ENCODE data around the gene RAPGEF2.
"Not testable (repeated sequence)": the region's sequence is repeated elsewhere in the genome, so short reads cannot be mapped to it uniquely, and the experiment has no call there.

RAPGEF2 gene

DNA sequence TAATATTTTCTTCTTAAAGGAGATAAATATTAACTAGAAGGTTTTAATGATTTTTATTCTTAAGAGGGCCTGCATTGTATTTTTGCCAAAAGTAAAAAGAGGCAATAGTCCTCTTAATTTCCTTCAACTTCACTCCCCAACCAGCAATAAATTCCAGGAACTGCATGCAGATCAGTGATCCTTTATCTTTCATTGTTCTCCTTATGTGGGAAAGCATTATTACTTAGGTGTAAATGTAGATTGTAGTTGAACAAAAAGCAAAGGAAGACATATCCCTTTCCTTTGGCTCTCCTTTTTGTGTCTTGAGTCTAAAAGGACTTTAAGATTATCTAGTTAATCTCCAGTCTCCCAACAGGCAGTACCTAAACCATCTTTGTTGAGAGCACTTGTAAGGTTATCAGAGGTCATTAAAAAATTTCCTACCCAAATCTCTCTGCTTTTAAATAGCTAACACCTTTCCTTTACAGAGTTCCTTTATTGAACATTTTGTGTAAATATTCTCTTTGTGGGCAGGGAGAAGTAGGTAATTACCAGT lies 55.3 kb downstream of the RAPGEF2 start:
- no peaks in the 10 kb centered on the region for H3K9me3 ChIP-seq (ENCODE audit: control insufficient read depth, insufficient read depth, low read length)
- H3K27ac ChIP-seq (ENCODE audit: low read length), result no peak overlapping the region
- DNase-seq (ENCODE audit: low read depth, low spot score), result no peak
- no peaks in the 10 kb centered on the region for H3K36me3 ChIP-seq (ENCODE audit: control insufficient read depth, insufficient read depth, low read length)
- no peaks in the 10 kb centered on the region for H3K27me3 ChIP-seq (ENCODE audit: control insufficient read depth, insufficient read depth, low read length)
- H3K4me3 ChIP-seq (ENCODE audit: low read length), result no peak overlapping the region
- H3K4me1 ChIP-seq (ENCODE audit: control insufficient read depth, insufficient read depth, low read length), result no peaks in the 10 kb centered on the region

GRCh38 chr4:159158985-159159384 lies 56.1 kb downstream of the RAPGEF2 start:
- no peak overlapping the region for H3K27ac ChIP-seq (ENCODE audit: low read length)
- no peaks in the 10 kb centered on the region for H3K9me3 ChIP-seq (ENCODE audit: control insufficient read depth, insufficient read depth, low read length)
- DNase-seq (ENCODE audit: low read depth, low spot score), result no peak
- H3K4me1 ChIP-seq (ENCODE audit: control insufficient read depth, insufficient read depth, low read length), result no peaks in the 10 kb centered on the region
- no peak overlapping the region for H3K4me3 ChIP-seq (ENCODE audit: low read length)
- no peaks in the 10 kb centered on the region for H3K36me3 ChIP-seq (ENCODE audit: control insufficient read depth, insufficient read depth, low read length)
- H3K27me3 ChIP-seq (ENCODE audit: control insufficient read depth, insufficient read depth, low read length), result no peaks in the 10 kb centered on the region
- no CpG with 5 or more reads among the region's 5 CpGs for WGBS (ENCODE audit: insufficient coverage, insufficient read length)

GRCh38 chr4:159159611-159160010 lies 56.7 kb downstream of the RAPGEF2 start:
- H3K4me3 ChIP-seq (ENCODE audit: low read length), result no peak overlapping the region
- no peaks in the 10 kb centered on the region for H3K27me3 ChIP-seq (ENCODE audit: control insufficient read depth, insufficient read depth, low read length)
- no peaks in the 10 kb centered on the region for H3K36me3 ChIP-seq (ENCODE audit: control insufficient read depth, insufficient read depth, low read length)
- H3K27ac ChIP-seq (ENCODE audit: low read length), result no peak overlapping the region
- DNase-seq (ENCODE audit: low read depth, low spot score), result no peak
- no peaks in the 10 kb centered on the region for H3K9me3 ChIP-seq (ENCODE audit: control insufficient read depth, insufficient read depth, low read length)
- no CpG with 5 or more reads among the region's 2 CpGs for WGBS (ENCODE audit: insufficient coverage, insufficient read length)
- no peaks in the 10 kb centered on the region for H3K4me1 ChIP-seq (ENCODE audit: control insufficient read depth, insufficient read depth, low read length)

DNA sequence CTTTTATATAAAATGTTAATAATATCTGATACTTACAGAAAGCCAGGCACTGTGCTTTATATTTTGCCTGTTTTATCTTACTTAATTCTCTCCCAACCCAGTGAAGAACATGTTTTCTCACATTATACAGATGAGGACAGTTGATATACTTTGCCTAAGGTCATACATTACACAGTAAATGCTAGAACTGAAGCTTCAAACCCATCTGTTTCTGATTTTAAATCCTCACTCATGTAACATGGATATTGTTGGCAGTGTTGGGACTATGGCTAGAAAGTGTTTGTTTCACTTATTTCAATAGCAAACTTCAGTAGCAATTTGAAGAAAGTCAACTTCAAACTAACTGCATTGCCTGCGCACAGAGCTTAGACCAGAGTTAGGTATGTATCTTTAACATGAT lies 57.4 kb downstream of the RAPGEF2 start:
- WGBS (ENCODE audit: insufficient coverage, insufficient read length), result no CpG with 5 or more reads among the region's 1 CpG
- no peaks in the 10 kb centered on the region for H3K9me3 ChIP-seq (ENCODE audit: control insufficient read depth, insufficient read depth, low read length)
- no peak overlapping the region for H3K4me3 ChIP-seq (ENCODE audit: low read length)
- no peak overlapping the region for H3K27ac ChIP-seq (ENCODE audit: low read length)
- H3K4me1 ChIP-seq (ENCODE audit: control insufficient read depth, insufficient read depth, low read length), result no peaks in the 10 kb centered on the region
- no peaks in the 10 kb centered on the region for H3K27me3 ChIP-seq (ENCODE audit: control insufficient read depth, insufficient read depth, low read length)
- no peaks in the 10 kb centered on the region for H3K36me3 ChIP-seq (ENCODE audit: control insufficient read depth, insufficient read depth, low read length)
- DNase-seq (ENCODE audit: low read depth, low spot score), result no peak

GRCh38 chr4:159161436-159161835 lies 58.6 kb downstream of the RAPGEF2 start:
- H3K27me3 ChIP-seq (ENCODE audit: control insufficient read depth, insufficient read depth, low read length); H3K9me3 ChIP-seq (ENCODE audit: control insufficient read depth, insufficient read depth, low read length); H3K36me3 ChIP-seq (ENCODE audit: control insufficient read depth, insufficient read depth, low read length); H3K4me3 ChIP-seq (ENCODE audit: low read length); DNase-seq (ENCODE audit: low read depth, low spot score); H3K27ac ChIP-seq (ENCODE audit: low read length); H3K4me1 ChIP-seq (ENCODE audit: control insufficient read depth, insufficient read depth, low read length): not testable (repeated sequence)
- no CpG with 5 or more reads among the region's 3 CpGs for WGBS (ENCODE audit: insufficient coverage, insufficient read length)

DNA sequence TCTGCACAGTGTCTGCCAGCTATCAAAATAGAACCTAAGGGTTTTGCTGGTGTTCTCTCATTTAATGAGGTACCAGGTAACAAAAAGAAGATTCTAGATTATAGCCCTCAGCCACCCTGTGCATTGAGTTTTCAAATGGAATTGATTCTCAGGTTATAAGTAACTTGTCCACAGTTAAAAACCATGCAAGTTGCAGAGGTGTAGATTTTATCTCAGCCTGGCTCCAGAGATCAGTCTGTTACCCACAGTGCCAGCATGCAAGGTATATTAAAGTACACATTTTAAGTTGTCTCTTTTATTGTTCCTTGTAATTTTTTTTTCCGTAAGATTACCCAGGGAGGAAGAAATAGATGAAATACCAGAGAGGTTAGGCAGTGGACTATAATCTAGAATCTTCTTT lies 59.7 kb downstream of the RAPGEF2 start:
- no peak for DNase-seq (ENCODE audit: low read depth, low spot score)
- Histone ChIP-seq H3K36me3 (ENCODE audit: control insufficient read depth, insufficient read depth, low read length) (no peaks in the 10 kb centered on the region), H3K27ac (ENCODE audit: low read length) (no peak overlapping the region), H3K9me3 (ENCODE audit: control insufficient read depth, insufficient read depth, low read length) (no peaks in the 10 kb centered on the region), H3K4me3 (ENCODE audit: low read length) (no peak overlapping the region), H3K27me3 (ENCODE audit: control insufficient read depth, insufficient read depth, low read length) (no peaks in the 10 kb centered on the region), H3K4me1 (ENCODE audit: control insufficient read depth, insufficient read depth, low read length) (no peaks in the 10 kb centered on the region)
- WGBS (ENCODE audit: insufficient coverage, insufficient read length), result no CpG with 5 or more reads among the region's 1 CpG

GRCh38 chr4:159163521-159163920 lies 60.6 kb downstream of the RAPGEF2 start:
- Histone ChIP-seq H3K27me3 (ENCODE audit: control insufficient read depth, insufficient read depth, low read length) (no peaks in the 10 kb centered on the region), H3K36me3 (ENCODE audit: control insufficient read depth, insufficient read depth, low read length) (no peaks in the 10 kb centered on the region), H3K9me3 (ENCODE audit: control insufficient read depth, insufficient read depth, low read length) (no peaks in the 10 kb centered on the region), H3K4me1 (ENCODE audit: control insufficient read depth, insufficient read depth, low read length) (no peaks in the 10 kb centered on the region), H3K4me3 (ENCODE audit: low read length) (no peak overlapping the region), H3K27ac (ENCODE audit: low read length) (no peak overlapping the region)
- DNase-seq (ENCODE audit: low read depth, low spot score), result no peak

GRCh38 chr4:159169404-159170302 lies 66.8 kb downstream of the RAPGEF2 start:
- H3K9me3 ChIP-seq (ENCODE audit: control insufficient read depth, insufficient read depth, low read length), result no peaks in the 10 kb centered on the region

GRCh38 chr4:159171287-159171686 lies 68.4 kb downstream of the RAPGEF2 start:
- peaks cover 6% of the 10 kb centered on the region; the same call in 1 of the 2 replicates for H3K4me1 ChIP-seq (ENCODE audit: control insufficient read depth, insufficient read depth, low read length)
- no peaks in the 10 kb centered on the region for H3K36me3 ChIP-seq (ENCODE audit: control insufficient read depth, insufficient read depth, low read length)
- no peak overlapping the region for H3K4me3 ChIP-seq (ENCODE audit: low read length)
- H3K27me3 ChIP-seq (ENCODE audit: control insufficient read depth, insufficient read depth, low read length), result no peaks in the 10 kb centered on the region
- WGBS (ENCODE audit: insufficient coverage, insufficient read length), result no CpG with 5 or more reads among the region's 4 CpGs
- no peak overlapping the region for H3K27ac ChIP-seq (ENCODE audit: low read length)
- no peaks in the 10 kb centered on the region for H3K9me3 ChIP-seq (ENCODE audit: control insufficient read depth, insufficient read depth, low read length)
- no peak for DNase-seq (ENCODE audit: low read depth, low spot score)

More at GRCh38 chr4:159169404-159170302, 66.8 kb downstream of the RAPGEF2 start:
- Histone ChIP-seq H3K36me3 (ENCODE audit: control insufficient read depth, insufficient read depth, low read length) (no peaks in the 10 kb centered on the region), H3K27ac (ENCODE audit: low read length) (no peak overlapping the region), H3K4me1 (ENCODE audit: control insufficient read depth, insufficient read depth, low read length) (no peaks in the 10 kb centered on the region), H3K27me3 (ENCODE audit: control insufficient read depth, insufficient read depth, low read length) (no peaks in the 10 kb centered on the region), H3K4me3 (ENCODE audit: low read length) (no peak overlapping the region)
- no CpG with 5 or more reads among the region's 5 CpGs for WGBS (ENCODE audit: insufficient coverage, insufficient read length)
- no peak for DNase-seq (ENCODE audit: low read depth, low spot score)

- peaks cover 6% of the 10 kb centered on the region; the same call in 1 of the 2 replicates for H3K4me1 ChIP-seq (ENCODE audit: control insufficient read depth, insufficient read depth, low read length)
- no peaks in the 10 kb centered on the region for H3K27me3 ChIP-seq (ENCODE audit: control insufficient read depth, insufficient read depth, low read length)
- H3K27ac ChIP-seq (ENCODE audit: low read length), result no peak overlapping the region
- no peaks in the 10 kb centered on the region for H3K36me3 ChIP-seq (ENCODE audit: control insufficient read depth, insufficient read depth, low read length)
- no peak overlapping the region for H3K4me3 ChIP-seq (ENCODE audit: low read length)
- no CpG with 5 or more reads among the region's 4 CpGs for WGBS (ENCODE audit: insufficient coverage, insufficient read length)
- DNase-seq (ENCODE audit: low read depth, low spot score), result no peak
- H3K9me3 ChIP-seq (ENCODE audit: control insufficient read depth, insufficient read depth, low read length), result no peaks in the 10 kb centered on the region
These were observed 71.0 kb downstream of the RAPGEF2 start for GRCh38 chr4:159173886-159174285.

- no peaks in the 10 kb centered on the region for H3K27me3 ChIP-seq (ENCODE audit: control insufficient read depth, insufficient read depth, low read length)
- H3K9me3 ChIP-seq (ENCODE audit: control insufficient read depth, insufficient read depth, low read length), result no peaks in the 10 kb centered on the region
- H3K27ac ChIP-seq (ENCODE audit: low read length), result no peak overlapping the region
- no peaks in the 10 kb centered on the region for H3K36me3 ChIP-seq (ENCODE audit: control insufficient read depth, insufficient read depth, low read length)
- no peak for DNase-seq (ENCODE audit: low read depth, low spot score)
- no CpG with 5 or more reads among the region's 2 CpGs for WGBS (ENCODE audit: insufficient coverage, insufficient read length)
- no peak overlapping the region for H3K4me3 ChIP-seq (ENCODE audit: low read length)
- H3K4me1 ChIP-seq (ENCODE audit: control insufficient read depth, insufficient read depth, low read length), result peaks cover 6% of the 10 kb centered on the region; the same call in 1 of the 2 replicates
These were observed 71.8 kb downstream of the RAPGEF2 start for GRCh38 chr4:159174645-159175084.

Data from iPS DF 6.9 (cell line).